Liver (tissue), 3 donors: ENCODE results near the gene PCP2.

ENCODE experiments used
- RAD21 ChIP-seq, 2 donors: IDR thresholded peaks; 2 replicates each; pipeline ENCODE4 v1.6.1; 2016; ENCODE audit warnings: antibody characterized with exemption in 2 of 2, mild to moderate bottlenecking in 2 of 2
- TF ChIP-seq, protein P1 (sequence below): fragments of 150-350 bp; IDR thresholded peaks from 2 replicates; pipeline ENCODE4 v1.5.1; 2017; ENCODE audit warnings: improper control_type of control experiment, low read depth, low read length; ENCODE audit not compliant: missing input control
- TF ChIP-seq, protein P2 (sequence below): IDR thresholded peaks from 2 replicates; pipeline ENCODE4 v1.6.1; 2016; ENCODE audit warnings: antibody characterized with exemption
- donor health status: healthy.
- donor health status: healthy.

DNA sequence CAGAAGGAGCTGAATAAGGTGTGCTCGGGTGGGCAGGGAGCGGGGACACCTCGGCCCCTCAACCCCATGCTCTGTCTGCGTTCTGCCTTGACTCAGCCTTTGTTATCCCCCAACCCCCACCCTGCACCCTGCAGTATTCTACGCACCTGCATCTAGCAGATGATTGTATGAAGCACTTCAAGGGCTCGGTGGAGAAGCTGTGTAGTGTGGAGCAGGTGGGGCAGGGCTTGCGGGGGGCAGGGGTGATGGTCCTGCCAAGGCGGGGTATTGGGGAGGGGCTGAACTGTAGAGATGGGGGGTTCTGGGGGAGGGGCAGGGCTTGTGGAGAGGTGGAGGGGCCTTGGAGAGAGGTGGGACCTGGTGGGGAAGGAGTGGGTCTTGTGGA lies 9.5 kb upstream of the PCP2 start:
- TF ChIP-seq, protein P1, sequence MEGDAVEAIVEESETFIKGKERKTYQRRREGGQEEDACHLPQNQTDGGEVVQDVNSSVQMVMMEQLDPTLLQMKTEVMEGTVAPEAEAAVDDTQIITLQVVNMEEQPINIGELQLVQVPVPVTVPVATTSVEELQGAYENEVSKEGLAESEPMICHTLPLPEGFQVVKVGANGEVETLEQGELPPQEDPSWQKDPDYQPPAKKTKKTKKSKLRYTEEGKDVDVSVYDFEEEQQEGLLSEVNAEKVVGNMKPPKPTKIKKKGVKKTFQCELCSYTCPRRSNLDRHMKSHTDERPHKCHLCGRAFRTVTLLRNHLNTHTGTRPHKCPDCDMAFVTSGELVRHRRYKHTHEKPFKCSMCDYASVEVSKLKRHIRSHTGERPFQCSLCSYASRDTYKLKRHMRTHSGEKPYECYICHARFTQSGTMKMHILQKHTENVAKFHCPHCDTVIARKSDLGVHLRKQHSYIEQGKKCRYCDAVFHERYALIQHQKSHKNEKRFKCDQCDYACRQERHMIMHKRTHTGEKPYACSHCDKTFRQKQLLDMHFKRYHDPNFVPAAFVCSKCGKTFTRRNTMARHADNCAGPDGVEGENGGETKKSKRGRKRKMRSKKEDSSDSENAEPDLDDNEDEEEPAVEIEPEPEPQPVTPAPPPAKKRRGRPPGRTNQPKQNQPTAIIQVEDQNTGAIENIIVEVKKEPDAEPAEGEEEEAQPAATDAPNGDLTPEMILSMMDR, result no peak
- TF ChIP-seq, protein P2, sequence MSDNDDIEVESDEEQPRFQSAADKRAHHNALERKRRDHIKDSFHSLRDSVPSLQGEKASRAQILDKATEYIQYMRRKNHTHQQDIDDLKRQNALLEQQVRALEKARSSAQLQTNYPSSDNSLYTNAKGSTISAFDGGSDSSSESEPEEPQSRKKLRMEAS, result no peak
- TF ChIP-seq RAD21 (IDR thresholded peaks at IDR 0.05), result no peak
